ENCODE data around the gene INSR.

INSR gene

GRCh38 chr19:7295912-7296536, 1.8 kb upstream of the INSR start:
- DNase-seq (ENCODE audit: low read depth in 2 of 2) = no peak

DNA sequence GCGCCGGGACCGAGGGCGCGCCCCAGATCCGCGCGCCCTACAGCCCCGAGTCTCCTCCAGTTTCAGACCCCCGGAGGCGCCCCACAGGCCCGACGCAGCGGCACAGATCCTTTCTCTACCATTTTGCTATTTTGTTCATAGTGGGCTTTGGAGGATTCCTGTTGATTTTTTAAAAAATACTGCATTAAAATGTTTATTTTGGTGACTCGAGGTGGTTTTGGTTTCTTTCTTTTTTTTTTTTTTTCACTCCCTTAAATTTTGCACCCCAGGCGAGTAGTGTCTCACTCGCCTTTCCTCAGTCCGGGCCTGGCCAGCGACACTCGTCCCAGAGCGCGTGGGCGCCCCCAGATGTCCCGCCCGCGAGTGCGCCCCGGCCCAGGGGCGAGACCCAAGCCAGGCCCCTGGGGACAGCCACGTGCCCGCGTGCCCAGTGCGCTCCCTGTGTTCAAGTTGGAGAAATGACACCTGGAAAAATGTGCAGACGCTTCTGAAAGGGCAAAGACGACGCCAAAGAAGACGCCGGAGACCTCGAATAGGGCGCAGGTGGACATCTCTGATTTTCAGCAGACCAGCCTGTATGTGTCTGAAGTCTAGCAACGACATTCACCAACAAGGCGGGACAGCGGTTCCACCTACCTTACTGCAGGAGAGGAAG, 471 bp upstream of the INSR start:
- no peak for DNase-seq (ENCODE audit: low read depth in 2 of 2)

DNA sequence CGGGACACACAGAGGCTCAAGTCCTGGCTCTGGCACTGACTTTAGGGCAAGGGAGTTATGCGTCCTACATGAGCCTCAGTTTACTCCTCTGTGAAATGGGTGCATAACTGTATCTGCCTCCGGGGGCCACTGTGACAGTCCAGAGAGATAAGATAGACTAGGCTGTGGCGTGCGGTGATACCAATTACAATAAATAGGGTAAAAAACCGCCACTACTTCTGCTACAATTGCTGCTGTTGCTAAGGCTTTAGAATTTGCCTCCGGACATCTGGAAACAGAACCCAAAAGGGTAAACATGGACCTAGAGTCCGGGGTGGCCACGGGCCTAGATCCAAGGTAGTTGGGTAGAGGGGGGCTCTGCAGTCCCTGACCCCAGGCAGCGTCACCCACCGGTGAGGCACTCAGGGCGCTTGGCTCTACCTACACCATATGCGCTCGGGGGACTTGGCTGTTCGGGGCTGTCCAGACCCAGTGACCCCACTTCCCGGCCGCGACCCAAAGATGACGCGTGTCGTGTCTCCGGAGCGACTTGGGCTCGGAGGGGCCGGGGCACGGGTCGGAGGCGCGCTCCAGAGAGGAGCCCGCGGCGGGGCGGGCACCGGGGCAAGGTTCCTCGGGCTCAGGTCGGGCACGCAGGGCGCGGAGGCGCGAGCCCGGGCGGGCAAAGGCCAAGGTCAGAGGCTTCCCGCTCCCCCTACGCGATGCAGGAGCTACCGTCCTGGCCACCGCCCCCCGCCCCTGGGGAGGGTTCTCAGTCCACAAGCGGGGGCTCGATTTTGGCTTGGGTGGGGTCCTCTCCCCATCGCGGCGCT, 1.1 kb downstream of the INSR start:
- no peak for DNase-seq (ENCODE audit: low read depth in 2 of 2)

- DNase-seq (ENCODE audit: low read depth in 2 of 2) = no peak
Measured at GRCh38 chr19:7292352-7292949, 1.8 kb downstream of the INSR start.

- DNase-seq (ENCODE audit: low read depth in 2 of 2) = no peak
Measured at GRCh38 chr19:7288977-7289376, 5.2 kb downstream of the INSR start.

- DNase-seq (ENCODE audit: low read depth in 2 of 2) = no peak
Measured at GRCh38 chr19:7288131-7288530, 6.1 kb downstream of the INSR start.

GRCh38 chr19:7287722-7288121, 6.5 kb downstream of the INSR start:
- DNase-seq (ENCODE audit: low read depth in 2 of 2) = no peak

DNA sequence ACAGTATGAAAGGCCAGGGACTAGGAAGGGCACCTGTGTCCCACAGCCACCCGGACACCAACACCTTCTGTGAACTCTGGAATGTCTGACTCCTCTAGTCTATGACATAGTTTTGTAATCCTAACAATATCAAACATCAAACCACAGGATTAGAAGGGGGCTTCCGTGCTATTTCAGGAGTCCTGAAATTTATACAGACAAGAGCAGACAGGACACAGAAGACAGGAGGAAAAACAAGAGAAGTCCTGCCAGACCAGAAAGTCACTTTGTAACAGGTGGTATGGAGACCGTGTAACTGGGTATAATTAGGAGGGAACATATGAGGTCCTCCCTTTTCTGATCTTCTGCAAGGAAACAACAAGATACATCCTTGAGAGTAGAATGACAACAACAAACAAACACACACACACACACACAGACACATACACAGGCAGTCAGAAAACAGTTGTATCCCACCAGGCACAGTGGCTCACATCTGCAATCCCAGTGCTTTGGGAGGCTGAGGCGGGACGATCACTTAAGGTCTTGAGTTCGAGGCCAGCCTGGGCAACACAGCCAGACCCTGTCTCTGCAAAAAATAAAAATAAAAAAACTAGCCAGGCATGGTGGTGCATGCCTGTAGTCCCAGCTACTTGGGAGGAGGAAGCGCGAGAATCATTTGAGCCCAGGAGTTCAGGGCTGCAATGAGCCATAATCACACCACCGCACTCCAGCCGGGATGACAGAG, 13.1 kb downstream of the INSR start:
- no peak for DNase-seq (ENCODE audit: low read depth in 2 of 2)

GRCh38 chr19:7272856-7273578, 21.2 kb downstream of the INSR start:
- DNase-seq (ENCODE audit: low read depth in 2 of 2) = no peak

DNA sequence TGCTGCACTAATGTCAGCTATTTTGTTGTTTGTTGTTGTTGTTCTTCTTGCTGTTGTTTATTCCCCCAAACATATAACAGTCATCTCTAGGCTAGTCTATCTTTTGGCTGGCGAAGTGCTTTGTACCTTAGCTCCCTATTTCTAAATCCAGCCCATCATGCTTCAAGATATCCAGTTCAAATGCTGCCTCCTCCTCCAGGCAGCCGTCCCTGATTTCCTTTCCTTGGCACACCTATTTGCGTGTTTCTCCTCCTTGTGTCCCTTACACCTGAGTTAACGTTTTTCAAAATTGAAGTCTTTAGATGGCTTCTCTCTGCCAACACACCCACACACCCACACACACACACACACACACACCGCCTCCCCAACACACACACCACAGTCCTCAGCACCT, 25.5 kb downstream of the INSR start:
- DNase-seq (ENCODE audit: low read depth in 2 of 2) = no peak

DNA sequence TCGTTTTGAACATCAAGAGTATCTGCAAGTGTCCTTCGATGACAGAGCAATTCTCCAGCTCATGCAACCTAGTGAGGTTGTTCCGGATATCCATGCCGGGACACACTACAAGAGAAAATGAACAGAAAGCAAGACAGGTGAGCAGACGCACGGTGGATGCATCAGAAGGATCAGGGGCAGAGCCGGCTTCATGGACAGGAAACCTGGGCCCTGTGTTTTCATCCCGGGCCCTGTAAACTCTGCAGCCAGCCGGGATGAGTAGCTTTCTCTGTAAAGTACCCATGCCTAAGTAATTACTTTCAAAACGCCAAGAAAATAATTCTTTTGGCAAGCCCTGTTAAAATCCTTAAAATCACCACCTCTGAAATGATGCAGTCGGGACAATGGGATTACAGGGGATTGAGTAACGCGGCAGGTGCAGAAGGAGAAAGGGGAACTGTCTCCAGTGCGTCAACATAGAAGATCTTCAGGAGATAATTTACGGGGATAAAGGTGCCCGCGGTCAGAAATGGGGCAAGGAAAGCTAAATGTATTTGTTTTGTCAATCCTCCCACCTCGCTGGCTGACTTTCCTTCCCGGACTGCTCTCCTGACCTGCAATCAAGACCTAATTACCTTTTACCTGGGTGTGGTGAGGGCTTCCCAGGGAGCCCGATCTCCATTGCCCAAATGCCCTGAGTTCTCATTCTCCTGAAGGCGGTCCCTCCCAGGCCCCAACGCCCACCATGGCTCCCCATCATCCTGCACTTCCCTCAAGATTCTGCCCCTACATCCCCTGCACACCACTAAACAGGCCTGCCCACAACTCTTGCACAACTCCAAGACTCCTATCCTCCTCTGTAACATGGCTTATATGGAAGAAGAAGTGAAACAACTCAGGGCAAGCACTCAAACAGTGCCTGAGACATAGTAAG, 26.2 kb downstream of the INSR start:
- DNase-seq (ENCODE audit: low read depth in 2 of 2) = no peak

GRCh38 chr19:7266832-7267231, 27.4 kb downstream of the INSR start:
- DNase-seq (ENCODE audit: low read depth in 2 of 2) = no peak

DNA sequence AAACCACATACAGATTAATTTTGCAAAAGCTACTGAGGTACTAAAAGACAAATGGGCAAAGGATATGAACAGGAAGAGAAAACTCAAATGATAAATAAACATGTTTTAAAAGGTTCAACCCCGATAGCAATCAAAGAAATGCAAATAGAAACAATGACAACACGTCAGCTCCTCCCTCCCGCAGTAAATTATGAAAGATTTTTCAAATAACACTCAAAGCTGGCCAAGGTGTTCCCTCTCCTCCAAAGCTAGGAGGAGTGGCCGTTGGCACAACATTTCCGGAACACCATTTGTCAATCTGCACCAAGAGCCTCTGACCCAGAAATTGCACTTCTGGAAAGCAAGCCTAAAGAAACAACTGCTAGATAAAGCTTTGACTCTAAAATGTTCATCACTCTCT, 28.3 kb downstream of the INSR start:
- DNase-seq (ENCODE audit: low read depth in 2 of 2) = no peak

- no peak for DNase-seq (ENCODE audit: low read depth in 2 of 2)
Measured at GRCh38 chr19:7264858-7265257, 29.4 kb downstream of the INSR start.

DNA sequence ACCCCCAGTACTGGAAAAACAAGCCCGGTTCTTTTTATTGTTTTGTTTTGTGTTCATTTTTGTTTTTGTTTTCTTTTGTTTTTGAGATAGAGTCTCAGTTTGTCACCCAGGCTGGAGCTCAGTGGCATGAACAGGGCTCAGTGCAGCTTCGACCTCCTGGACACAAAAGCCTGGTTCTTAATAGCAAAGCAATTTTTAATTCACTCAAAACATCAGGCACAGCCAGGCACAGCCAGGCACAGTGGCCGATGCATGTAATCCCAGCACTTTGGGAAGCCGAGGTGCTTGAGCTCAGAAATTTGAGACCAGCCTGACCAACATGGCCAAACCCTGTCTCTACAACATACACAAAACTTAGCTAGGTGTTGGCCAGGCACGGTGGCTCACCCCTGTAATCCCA, 30.7 kb downstream of the INSR start:
- DNase-seq (ENCODE audit: low read depth in 2 of 2) = no peak

GRCh38 chr19:7263066-7263465, 31.1 kb downstream of the INSR start:
- DNase-seq (ENCODE audit: low read depth in 2 of 2) = no peak

DNA sequence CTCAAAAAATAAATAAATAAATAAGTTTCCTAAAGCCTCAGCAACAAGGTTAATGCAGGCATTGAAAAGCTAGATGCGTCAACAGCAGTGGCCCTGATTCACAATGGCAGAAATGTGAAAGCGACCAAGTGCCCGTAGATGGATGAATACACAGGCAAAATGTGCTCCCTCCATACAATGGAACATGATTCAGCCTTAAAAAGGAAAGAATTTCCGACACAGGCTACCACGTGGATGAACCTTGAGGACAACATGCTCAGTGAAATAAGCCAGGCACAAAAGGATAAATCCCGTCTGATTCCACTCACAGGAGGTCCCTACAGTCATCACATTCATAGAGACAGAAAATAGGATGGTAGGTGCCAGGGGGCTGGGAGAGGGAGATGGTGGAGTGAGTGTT, 31.7 kb downstream of the INSR start:
- no peak for DNase-seq (ENCODE audit: low read depth in 2 of 2)

- DNase-seq (ENCODE audit: low read depth in 2 of 2) = no peak
Measured at GRCh38 chr19:7260161-7260560, 34.1 kb downstream of the INSR start.

- DNase-seq (ENCODE audit: low read depth in 2 of 2) = no peak
Measured at GRCh38 chr19:7258840-7259395, 35.3 kb downstream of the INSR start.
